MCF 10A (cell line): ENCODE data around the gene OPCML. TPM values are rescaled to one million over a fixed set of nuclear protein-coding genes. Genes with fewer than 3 reads are reported as not detected.

ENCODE experiments used
- BruUV-seq: library from RNA; stranded (reverse); fragments of 400-500 nt; replicated peaks from 2 replicates; lab custom pipeline; 2021; lab: Mats Ljungman, UMichigan
- CTCF ChIA-PET: fragments of 300-600 bp; sonication (Branson Sonifier 250); formaldehyde crosslinking; extraction: SDS; loops from one replicate; lab custom pipeline; 2021; ENCODE audit warnings: antibody characterized with exemption, inconsistent platforms; lab: Yijun Ruan, JAX
- POLR2A ChIA-PET: fragments of 300-600, 350-650 bp; sonication (Branson Sonifier 250); formaldehyde crosslinking; extraction: SDS; loops from one replicate; lab custom pipeline; 2020; ENCODE audit warnings: antibody characterized with exemption, inconsistent platforms; lab: Yijun Ruan, JAX
- DNase-seq: peaks from one replicate; pipeline ENCODE4 v3.0.0-alpha.2; 2018; ENCODE audit not compliant: unreplicated experiment
- H3K27ac Mint-ChIP-seq: one replicate; pipeline ENCODE4 v1.8.0; 2022; ENCODE audit warnings: mild to moderate bottlenecking, low read depth, mixed read lengths; ENCODE audit not compliant: unreplicated experiment
- H3K27me3 Mint-ChIP-seq: one replicate; pipeline ENCODE4 v1.8.0; 2022; ENCODE audit warnings: mixed read lengths; ENCODE audit not compliant: insufficient read depth, unreplicated experiment
- H3K36me3 Mint-ChIP-seq: one replicate; pipeline ENCODE4 v1.8.0; 2022; ENCODE audit warnings: mild to moderate bottlenecking, moderate library complexity, mixed read lengths; ENCODE audit not compliant: insufficient read depth, unreplicated experiment
- H3K4me1 Mint-ChIP-seq: one replicate; pipeline ENCODE4 v1.8.0; 2022; ENCODE audit warnings: mixed read lengths; ENCODE audit not compliant: insufficient read depth, unreplicated experiment
- H3K4me3 Mint-ChIP-seq: one replicate; pipeline ENCODE4 v1.8.0; 2022; ENCODE audit warnings: mild to moderate bottlenecking, moderate library complexity, mixed read lengths; ENCODE audit not compliant: unreplicated experiment
- H3K9me3 Mint-ChIP-seq: one replicate; pipeline ENCODE4 v1.8.0; 2022; ENCODE audit warnings: mixed read lengths; ENCODE audit not compliant: unreplicated experiment
- intact Hi-C: fragments of 100-400 bp; cut with micrococcal nuclease; formaldehyde crosslinking; loops from 2 replicates; pipeline ENCODE4 v1.14.1; 2022
- total RNA-seq: library from RNA; stranded (reverse); gene quantifications from 2 replicates; pipeline ENCODE4 v1.2.3, GENCODE V29; 2022
- TF ChIP-seq, protein P1 (sequence below): fragments of 200-600 bp; IDR thresholded peaks from one replicate; pipeline ENCODE4 v1.8.0; 2022; ENCODE audit warnings: antibody characterized with exemption, mild to moderate bottlenecking; ENCODE audit not compliant: unreplicated experiment

OPCML gene
- total RNA-seq, 1 experiment from 2014 or later: not detected

DNA sequence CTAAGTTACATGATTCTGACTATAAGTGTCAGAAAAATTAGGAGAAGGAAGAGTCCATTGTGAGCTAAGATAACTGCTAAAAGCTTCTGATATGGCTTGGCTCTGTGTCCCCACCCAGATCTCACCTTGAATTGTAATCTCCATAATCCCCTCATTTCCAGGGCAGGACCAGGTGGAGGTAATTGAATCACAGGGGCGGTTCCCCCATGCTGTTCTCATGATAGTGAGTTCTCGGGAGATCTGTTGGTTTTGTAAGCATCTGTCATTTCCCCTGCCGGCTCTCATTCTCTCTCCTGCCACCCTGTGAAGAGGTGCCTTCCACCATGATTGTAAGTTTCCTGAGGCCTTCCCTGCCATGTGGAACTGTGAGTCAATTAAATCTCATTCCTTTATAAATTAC is 230.2 kb downstream of the OPCML start:
- ChIA-PET POLR2A (no interaction called here), CTCF (no interaction called here)
- no peaks in the 10 kb centered on the region for H3K4me1 Mint-ChIP-seq
- no peak overlapping the region for H3K27ac Mint-ChIP-seq
- H3K27me3 Mint-ChIP-seq: no peaks in the 10 kb centered on the region
- H3K9me3 Mint-ChIP-seq: peaks cover 21% of the 10 kb centered on the region
- BruUV-seq: no TSS peak
- DNase-seq: no peak
- TF ChIP-seq, protein P1, sequence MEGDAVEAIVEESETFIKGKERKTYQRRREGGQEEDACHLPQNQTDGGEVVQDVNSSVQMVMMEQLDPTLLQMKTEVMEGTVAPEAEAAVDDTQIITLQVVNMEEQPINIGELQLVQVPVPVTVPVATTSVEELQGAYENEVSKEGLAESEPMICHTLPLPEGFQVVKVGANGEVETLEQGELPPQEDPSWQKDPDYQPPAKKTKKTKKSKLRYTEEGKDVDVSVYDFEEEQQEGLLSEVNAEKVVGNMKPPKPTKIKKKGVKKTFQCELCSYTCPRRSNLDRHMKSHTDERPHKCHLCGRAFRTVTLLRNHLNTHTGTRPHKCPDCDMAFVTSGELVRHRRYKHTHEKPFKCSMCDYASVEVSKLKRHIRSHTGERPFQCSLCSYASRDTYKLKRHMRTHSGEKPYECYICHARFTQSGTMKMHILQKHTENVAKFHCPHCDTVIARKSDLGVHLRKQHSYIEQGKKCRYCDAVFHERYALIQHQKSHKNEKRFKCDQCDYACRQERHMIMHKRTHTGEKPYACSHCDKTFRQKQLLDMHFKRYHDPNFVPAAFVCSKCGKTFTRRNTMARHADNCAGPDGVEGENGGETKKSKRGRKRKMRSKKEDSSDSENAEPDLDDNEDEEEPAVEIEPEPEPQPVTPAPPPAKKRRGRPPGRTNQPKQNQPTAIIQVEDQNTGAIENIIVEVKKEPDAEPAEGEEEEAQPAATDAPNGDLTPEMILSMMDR: no peak
- intact Hi-C loops: no loop called here
- no peaks in the 10 kb centered on the region for H3K36me3 Mint-ChIP-seq
- H3K4me3 Mint-ChIP-seq: no peak overlapping the region

DNA sequence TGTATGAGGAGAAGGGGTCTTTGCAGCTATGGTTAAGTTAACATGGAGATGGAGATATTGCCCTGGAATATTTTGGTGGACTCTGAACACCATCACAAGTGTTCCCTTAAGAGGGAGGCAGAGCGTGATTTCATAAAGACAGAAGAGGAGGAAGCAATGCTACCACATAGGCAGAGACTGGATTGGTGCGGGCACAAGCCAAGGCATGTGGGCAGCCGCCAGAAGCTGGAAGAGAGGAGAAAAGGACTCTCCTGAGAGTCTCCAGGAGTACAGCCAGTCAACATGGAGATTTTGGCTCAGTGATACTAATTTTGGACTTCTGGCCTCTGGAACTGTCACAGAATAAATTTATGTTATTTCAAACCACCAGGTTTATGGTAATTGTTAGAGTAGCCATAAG is 231.6 kb downstream of the OPCML start:
- no TSS peak for BruUV-seq
- ChIA-PET POLR2A (no interaction called here), CTCF (no interaction called here)
- H3K4me1 Mint-ChIP-seq: no peaks in the 10 kb centered on the region
- TF ChIP-seq, protein P1: no peak
- H3K27ac Mint-ChIP-seq: no peak overlapping the region
- intact Hi-C loops: no loop called here
- H3K36me3 Mint-ChIP-seq: no peaks in the 10 kb centered on the region
- peaks cover 16% of the 10 kb centered on the region for H3K9me3 Mint-ChIP-seq
- no peak for DNase-seq
- H3K27me3 Mint-ChIP-seq: no peaks in the 10 kb centered on the region
- H3K4me3 Mint-ChIP-seq: no peak overlapping the region

DNA sequence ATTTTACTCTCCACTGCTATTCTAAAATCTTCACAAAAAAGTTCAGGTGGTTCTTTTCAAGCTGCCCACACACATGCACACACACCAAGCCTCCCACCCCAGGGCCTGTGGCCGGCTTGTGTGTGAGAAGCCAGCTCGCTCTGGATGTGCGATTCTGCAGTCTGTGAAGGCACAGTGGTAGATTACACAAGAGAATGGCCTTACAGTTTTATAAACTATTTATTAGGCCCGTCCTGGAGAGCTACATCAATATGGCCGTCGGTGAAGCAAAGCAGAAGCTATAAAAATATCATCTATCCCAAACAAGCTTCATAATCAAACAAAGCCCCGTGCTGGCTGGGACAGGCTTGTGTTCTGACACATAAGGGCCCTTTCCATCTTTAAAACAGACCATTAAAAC is 240.5 kb downstream of the OPCML start:
- Mint-ChIP-seq H3K36me3 (no peaks in the 10 kb centered on the region), H3K4me1 (no peaks in the 10 kb centered on the region), H3K27ac (no peak overlapping the region), H3K4me3 (no peak overlapping the region), H3K9me3 (peaks cover 16% of the 10 kb centered on the region), H3K27me3 (no peaks in the 10 kb centered on the region)
- ChIA-PET POLR2A (no interaction called here), CTCF (no interaction called here)
- intact Hi-C loops: no loop called here
- DNase-seq: no peak
- TF ChIP-seq, protein P1: no peak
- BruUV-seq: no TSS peak

DNA sequence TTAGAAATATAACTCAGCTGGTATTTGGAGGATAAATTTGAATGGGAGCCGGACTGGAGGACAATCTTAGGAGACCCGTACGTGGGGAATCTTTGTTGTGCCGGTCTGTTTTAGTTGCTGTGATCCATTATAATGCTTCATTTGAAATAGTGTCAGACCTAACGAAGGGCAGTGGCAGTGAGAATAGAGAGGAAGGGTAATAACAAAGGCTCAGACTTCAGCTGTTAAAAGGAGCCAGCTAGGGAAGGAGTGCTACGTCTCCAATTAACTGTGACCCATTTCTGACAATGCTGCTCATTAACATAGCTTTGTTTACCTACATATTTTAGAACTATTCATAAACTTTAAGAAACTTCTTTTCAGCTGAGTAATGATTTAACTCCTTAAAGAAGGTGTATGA is 246.9 kb downstream of the OPCML start:
- BruUV-seq: no TSS peak
- no peak overlapping the region for H3K4me3 Mint-ChIP-seq
- intact Hi-C loops: no loop called here
- H3K27me3 Mint-ChIP-seq: no peaks in the 10 kb centered on the region
- H3K36me3 Mint-ChIP-seq: no peaks in the 10 kb centered on the region
- ChIA-PET CTCF (no interaction called here), POLR2A (no interaction called here)
- H3K27ac Mint-ChIP-seq: no peak overlapping the region
- H3K9me3 Mint-ChIP-seq: peaks cover 42% of the 10 kb centered on the region
- DNase-seq: no peak
- H3K4me1 Mint-ChIP-seq: no peaks in the 10 kb centered on the region
- TF ChIP-seq, protein P1: no peak
